Astrocyte (in vitro differentiated cells and primary cell): ENCODE results near the gene TAS2R39. TPM values are rescaled to one million over a fixed set of nuclear protein-coding genes. Genes with fewer than 3 reads are reported as not detected.

Experiments used
- DNase-seq: peaks from one replicate; pipeline ENCODE4 v3.0.0-alpha.2; 2010; ENCODE audit warnings: low read depth
- FAIRE-seq: peaks from 2 replicates; lab custom pipeline; 2011; peaks lifted over from hg19 to GRCh38; lab: Jason Lieb, UNC
- H2AFZ ChIP-seq: 2 replicates; pipeline ENCODE4 v1.6.0; 2012; ENCODE audit warnings: low read depth, low read length, inconsistent platforms
- H3K27ac ChIP-seq: 2 replicates; pipeline ENCODE4 v1.5.1; 2011; ENCODE audit warnings: low read depth, low read length, inconsistent platforms
- H3K27me3 ChIP-seq: 2 replicates; pipeline ENCODE4 v1.6.0; 2011; ENCODE audit warnings: low read length, inconsistent platforms; ENCODE audit not compliant: insufficient read depth
- H3K36me3 ChIP-seq: 2 replicates; pipeline ENCODE4 v1.5.1; 2011; ENCODE audit warnings: low read length, inconsistent platforms; ENCODE audit not compliant: insufficient read depth
- H3K4me1 ChIP-seq: 2 replicates; pipeline ENCODE4 v1.5.1; 2011; ENCODE audit warnings: low read length, inconsistent platforms; ENCODE audit not compliant: insufficient read depth
- H3K4me2 ChIP-seq: 2 replicates; pipeline ENCODE4 v1.6.0; 2012; ENCODE audit warnings: low read length, inconsistent platforms
- H3K4me3 ChIP-seq: 2 replicates; pipeline ENCODE4 v1.5.1; 2011; ENCODE audit warnings: low read depth, mild to moderate bottlenecking, low read length, inconsistent platforms; ENCODE audit not compliant: insufficient read depth
- H3K79me2 ChIP-seq: 2 replicates; pipeline ENCODE4 v1.6.0; 2012; ENCODE audit warnings: mild to moderate bottlenecking, low read length, inconsistent platforms; ENCODE audit not compliant: insufficient read depth
- H3K9ac ChIP-seq: 2 replicates; pipeline ENCODE4 v1.6.0; 2012; ENCODE audit warnings: mild to moderate bottlenecking, low read length, inconsistent platforms
- H3K9me3 ChIP-seq: 2 replicates; pipeline ENCODE4 v1.5.1; 2012; ENCODE audit warnings: low read depth, mild to moderate bottlenecking, low read length, inconsistent platforms; ENCODE audit not compliant: insufficient read depth
- H4K20me1 ChIP-seq: 2 replicates; pipeline ENCODE4 v1.6.0; 2012; ENCODE audit warnings: low read length, inconsistent platforms; ENCODE audit not compliant: insufficient read depth
- H3K27ac Mint-ChIP-seq: one replicate; pipeline ENCODE4 v1.8.0; 2021; ENCODE audit warnings: mild to moderate bottlenecking, mixed read lengths; ENCODE audit not compliant: unreplicated experiment
- H3K27me3 Mint-ChIP-seq: one replicate; pipeline ENCODE4 v1.8.0; 2021; ENCODE audit warnings: low read depth, mixed read lengths; ENCODE audit not compliant: unreplicated experiment
- H3K36me3 Mint-ChIP-seq: one replicate; pipeline ENCODE4 v1.8.0; 2021; ENCODE audit warnings: low read depth, mixed read lengths; ENCODE audit not compliant: unreplicated experiment
- H3K4me1 Mint-ChIP-seq: one replicate; pipeline ENCODE4 v1.8.0; 2021; ENCODE audit warnings: low read depth, mixed read lengths; ENCODE audit not compliant: unreplicated experiment
- H3K4me3 Mint-ChIP-seq: one replicate; pipeline ENCODE4 v1.8.0; 2021; ENCODE audit warnings: mild to moderate bottlenecking, moderate library complexity, mixed read lengths; ENCODE audit not compliant: unreplicated experiment
- H3K9me3 Mint-ChIP-seq: one replicate; pipeline ENCODE4 v1.8.0; 2021; ENCODE audit warnings: mild to moderate bottlenecking, mixed read lengths; ENCODE audit not compliant: unreplicated experiment
- EZH2 ChIP-seq: IDR thresholded peaks from 2 replicates; pipeline ENCODE4 v1.6.1; 2012; ENCODE audit warnings: mild to moderate bottlenecking, low read length, inconsistent platforms; ENCODE audit not compliant: insufficient read depth
- total RNA-seq: library from RNA; stranded (reverse); gene quantifications from 2 replicates; pipeline ENCODE4 v1.2.1, GENCODE V29; 2021
- TF ChIP-seq, protein P1 (sequence below): IDR thresholded peaks from 2 replicates; pipeline ENCODE4 v1.5.1; 2011; ENCODE audit warnings: low read depth, mild to moderate bottlenecking, inconsistent platforms, low read length, moderate library complexity; ENCODE audit not compliant: insufficient read depth

TAS2R39 gene
- total RNA-seq, 1 donor from 2014 or later, result not detected

DNA sequence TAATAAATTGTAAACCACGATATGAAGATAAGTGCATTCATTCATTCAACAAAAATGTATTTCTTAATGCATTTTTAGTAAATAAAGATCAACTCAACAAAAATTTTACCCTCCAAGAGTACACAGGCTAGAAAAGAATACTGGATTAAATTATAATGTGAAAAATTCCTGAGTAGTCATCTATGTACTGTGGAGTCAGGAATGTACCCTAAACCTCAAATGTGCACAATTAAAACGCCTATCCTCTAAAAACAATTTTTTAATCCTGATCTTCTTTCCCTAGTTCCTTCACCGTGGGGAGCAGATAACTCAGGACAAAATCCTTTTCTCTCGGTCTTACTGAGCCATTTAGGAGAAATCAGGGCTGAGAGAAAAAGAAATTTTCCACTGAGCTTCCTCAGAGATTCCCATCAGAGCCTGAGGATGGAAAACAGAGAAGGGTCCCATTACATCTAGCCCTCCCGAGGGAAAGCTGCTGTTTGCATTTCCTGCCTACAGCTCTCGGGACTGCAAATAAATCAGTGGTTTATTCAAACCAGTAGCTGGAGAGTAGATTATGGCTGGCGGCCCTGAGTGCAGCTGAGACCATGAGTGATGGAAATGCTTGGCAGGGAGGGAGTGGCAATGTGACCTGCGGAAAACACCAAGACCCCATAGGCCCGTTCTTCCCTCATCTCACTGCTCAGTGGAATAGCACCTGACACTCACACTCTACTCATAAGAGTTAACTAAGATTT lies 46.0 kb downstream of the TAS2R39 start:
- DNase-seq, result no peak
- no peak overlapping the region for H3K9ac ChIP-seq
- H3K27me3 ChIP-seq, result no peaks in the 10 kb centered on the region
- H3K79me2 ChIP-seq, result no peaks in the 10 kb centered on the region
- Mint-ChIP-seq H3K4me3 (no peak overlapping the region), H3K36me3 (no peaks in the 10 kb centered on the region), H3K27ac (no peak overlapping the region), H3K4me1 (no peaks in the 10 kb centered on the region), H3K9me3 (no peaks in the 10 kb centered on the region), H3K27me3 (peaks cover 2% of the 10 kb centered on the region)
- no peak overlapping the region for H3K4me2 ChIP-seq
- no peak overlapping the region for H2AFZ ChIP-seq
- TF ChIP-seq, protein P1, sequence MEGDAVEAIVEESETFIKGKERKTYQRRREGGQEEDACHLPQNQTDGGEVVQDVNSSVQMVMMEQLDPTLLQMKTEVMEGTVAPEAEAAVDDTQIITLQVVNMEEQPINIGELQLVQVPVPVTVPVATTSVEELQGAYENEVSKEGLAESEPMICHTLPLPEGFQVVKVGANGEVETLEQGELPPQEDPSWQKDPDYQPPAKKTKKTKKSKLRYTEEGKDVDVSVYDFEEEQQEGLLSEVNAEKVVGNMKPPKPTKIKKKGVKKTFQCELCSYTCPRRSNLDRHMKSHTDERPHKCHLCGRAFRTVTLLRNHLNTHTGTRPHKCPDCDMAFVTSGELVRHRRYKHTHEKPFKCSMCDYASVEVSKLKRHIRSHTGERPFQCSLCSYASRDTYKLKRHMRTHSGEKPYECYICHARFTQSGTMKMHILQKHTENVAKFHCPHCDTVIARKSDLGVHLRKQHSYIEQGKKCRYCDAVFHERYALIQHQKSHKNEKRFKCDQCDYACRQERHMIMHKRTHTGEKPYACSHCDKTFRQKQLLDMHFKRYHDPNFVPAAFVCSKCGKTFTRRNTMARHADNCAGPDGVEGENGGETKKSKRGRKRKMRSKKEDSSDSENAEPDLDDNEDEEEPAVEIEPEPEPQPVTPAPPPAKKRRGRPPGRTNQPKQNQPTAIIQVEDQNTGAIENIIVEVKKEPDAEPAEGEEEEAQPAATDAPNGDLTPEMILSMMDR, result no peak
- no peak for TF ChIP-seq EZH2
- no peaks in the 10 kb centered on the region for H3K4me1 ChIP-seq
- H4K20me1 ChIP-seq, result no peaks in the 10 kb centered on the region
- H3K27ac ChIP-seq, result no peak overlapping the region
- H3K4me3 ChIP-seq, result no peak overlapping the region
- no peaks in the 10 kb centered on the region for H3K9me3 ChIP-seq
- FAIRE-seq, result no peak
- no peaks in the 10 kb centered on the region for H3K36me3 ChIP-seq

DNA sequence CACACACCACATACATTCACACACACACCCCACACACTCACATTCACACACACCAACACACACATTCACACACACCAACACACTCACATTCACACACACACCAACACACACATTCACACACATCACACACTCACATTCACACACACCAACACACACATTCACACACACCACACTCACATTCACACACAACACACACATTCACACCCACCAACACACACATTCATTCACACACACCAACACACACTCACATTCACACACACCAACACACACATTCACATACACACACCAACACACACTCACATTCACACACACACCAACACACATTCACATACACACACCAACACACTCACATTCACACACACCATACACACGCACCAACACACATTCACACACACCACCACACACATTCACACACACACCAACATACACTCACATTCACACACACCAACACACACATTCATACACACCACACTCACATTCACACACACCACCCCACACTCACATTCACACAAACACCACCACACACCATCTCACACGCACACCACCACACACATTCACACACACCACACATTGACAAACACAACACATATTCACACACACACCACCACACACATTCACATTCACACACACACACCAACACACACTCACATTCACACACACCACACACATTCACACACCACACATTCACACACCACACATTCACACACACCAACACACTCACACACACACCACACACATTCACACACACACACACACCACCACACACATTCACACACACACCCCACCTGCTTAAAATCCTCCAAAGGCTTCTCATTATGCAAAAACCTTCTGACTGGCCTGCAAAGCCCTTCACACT lies 47.6 kb downstream of the TAS2R39 start:
- FAIRE-seq (peak; percentile 13), DNase-seq (no peak)
- no peaks in the 10 kb centered on the region for H3K4me1 ChIP-seq
- H3K9me3 Mint-ChIP-seq, result peaks cover 3% of the 10 kb centered on the region
- H3K4me3 ChIP-seq, result no peak overlapping the region
- peaks cover 2% of the 10 kb centered on the region for H3K27me3 Mint-ChIP-seq
- H3K79me2 ChIP-seq, result no peaks in the 10 kb centered on the region
- no peaks in the 10 kb centered on the region for H4K20me1 ChIP-seq
- H3K4me2 ChIP-seq, result no peak overlapping the region
- H3K4me1 Mint-ChIP-seq, result no peaks in the 10 kb centered on the region
- H3K36me3 ChIP-seq, result no peaks in the 10 kb centered on the region
- H3K9me3 ChIP-seq, result no peaks in the 10 kb centered on the region
- H3K27ac ChIP-seq, result no peak overlapping the region
- no peaks in the 10 kb centered on the region for H3K27me3 ChIP-seq
- H3K36me3 Mint-ChIP-seq, result no peaks in the 10 kb centered on the region
- H2AFZ ChIP-seq, result no peak overlapping the region
- no peak overlapping the region for H3K9ac ChIP-seq
- H3K4me3 Mint-ChIP-seq, result no peak overlapping the region
- no peak overlapping the region for H3K27ac Mint-ChIP-seq
- no peak for TF ChIP-seq EZH2
- TF ChIP-seq, protein P1, result no peak

Other genes with a start within 250 kb of the TAS2R39 start
- not detected in 2 replicates for gene TRPV5, start 249.7 kb upstream of the TAS2R39 start, total RNA-seq
- gene LLCFC1, start 243.9 kb upstream of the TAS2R39 start, total RNA-seq, result not detected in 2 replicates
- gene KEL, start 221.1 kb upstream of the TAS2R39 start, total RNA-seq, result 0.96 TPM in 1 of 2 replicates, not detected in the other
- gene OR9A2, start 156.3 kb upstream of the TAS2R39 start, total RNA-seq, result not detected in 2 replicates
- gene OR6V1, start 131.1 kb upstream of the TAS2R39 start, total RNA-seq, result not detected in 2 replicates
- not detected in 2 replicates for gene PIP, start 51.3 kb upstream of the TAS2R39 start, total RNA-seq
- gene TAS2R40, start 38.6 kb downstream of the TAS2R39 start, total RNA-seq, result not detected in 2 replicates
- gene GSTK1, start 80.0 kb downstream of the TAS2R39 start, total RNA-seq, result 97.5 and 102 TPM in 2 replicates
- 0.20 TPM in 1 of 2 replicates, not detected in the other for gene TMEM139, start 101.5 kb downstream of the TAS2R39 start, total RNA-seq
- 32.6 and 38.0 TPM in 2 replicates for gene CASP2, start 104.9 kb downstream of the TAS2R39 start, total RNA-seq
- gene CLCN1, start 132.7 kb downstream of the TAS2R39 start, total RNA-seq, result not detected in 2 replicates
- 7.6 and 8.0 TPM in 2 replicates for gene FAM131B, start 179.3 kb downstream of the TAS2R39 start, total RNA-seq
- gene ZYX, start 197.9 kb downstream of the TAS2R39 start, total RNA-seq, result 477 and 523 TPM in 2 replicates
- 0.96 and 2.6 TPM in 2 replicates for gene EPHA1, start 225.4 kb downstream of the TAS2R39 start, total RNA-seq